Purkinje cell (primary cell): ENCODE data around the gene DLD. TPM values are rescaled to one million over a fixed set of nuclear protein-coding genes. Genes with fewer than 3 reads are reported as not detected.

Experiments used
- polyA plus RNA-seq: library from polyadenylated mRNA; unstranded; fragments of >200 nt; fragmentation: Nextera tagmentation; gene quantifications from 2 replicates; pipeline ENCODE4 v1.2.1, GENCODE V29; 2014

Gene DLD, protein sequence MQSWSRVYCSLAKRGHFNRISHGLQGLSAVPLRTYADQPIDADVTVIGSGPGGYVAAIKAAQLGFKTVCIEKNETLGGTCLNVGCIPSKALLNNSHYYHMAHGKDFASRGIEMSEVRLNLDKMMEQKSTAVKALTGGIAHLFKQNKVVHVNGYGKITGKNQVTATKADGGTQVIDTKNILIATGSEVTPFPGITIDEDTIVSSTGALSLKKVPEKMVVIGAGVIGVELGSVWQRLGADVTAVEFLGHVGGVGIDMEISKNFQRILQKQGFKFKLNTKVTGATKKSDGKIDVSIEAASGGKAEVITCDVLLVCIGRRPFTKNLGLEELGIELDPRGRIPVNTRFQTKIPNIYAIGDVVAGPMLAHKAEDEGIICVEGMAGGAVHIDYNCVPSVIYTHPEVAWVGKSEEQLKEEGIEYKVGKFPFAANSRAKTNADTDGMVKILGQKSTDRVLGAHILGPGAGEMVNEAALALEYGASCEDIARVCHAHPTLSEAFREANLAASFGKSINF
- 165 and 232 TPM in 2 replicates for polyA plus RNA-seq

DNA sequence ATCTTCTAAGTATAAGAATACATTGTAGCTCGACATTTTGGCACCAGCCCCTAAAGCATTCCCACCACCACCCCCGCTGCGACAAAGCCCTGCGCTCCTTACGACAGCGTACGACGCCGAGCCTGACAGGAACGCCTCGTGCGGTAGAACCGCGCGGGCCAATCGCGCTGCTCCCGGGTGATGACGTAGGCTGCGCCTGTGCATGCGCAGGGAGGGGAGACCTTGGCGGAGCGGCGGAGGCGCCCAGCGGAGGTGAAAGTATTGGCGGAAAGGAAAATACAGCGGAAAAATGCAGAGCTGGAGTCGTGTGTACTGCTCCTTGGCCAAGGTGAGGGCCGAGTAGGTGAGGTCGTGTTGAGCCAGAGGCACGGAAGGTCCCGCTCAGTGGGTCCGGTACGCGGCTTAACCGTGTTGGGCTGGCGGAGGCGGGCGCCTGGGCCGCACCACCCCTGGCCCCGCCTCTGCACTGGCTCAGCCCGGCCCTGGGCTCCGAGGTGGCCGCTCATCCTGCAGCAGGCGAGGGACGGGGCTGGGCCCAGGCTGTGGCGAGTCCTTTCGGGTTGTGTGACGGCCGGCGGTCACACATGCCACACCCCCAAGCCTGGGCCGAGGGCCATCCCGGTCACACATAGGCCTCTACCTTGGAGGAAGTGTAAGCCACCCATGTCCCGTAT lies at the start of gene DLD:
Gene DLD, plus strand, starts transcription at position 222 of the 674 bp plus-strand sequence. Its CDS starts 68 bp downstream, at position 290.

Other genes starting within 250 kb of the DLD start
- gene SLC26A4, start 230.4 kb upstream of the DLD start, polyA plus RNA-seq: 0.05 TPM in 1 of 2 replicates, not detected in the other
- 13.7 and 17.2 TPM in 2 replicates for gene CBLL1, start 147.0 kb upstream of the DLD start, polyA plus RNA-seq
- gene SLC26A3, start 88.0 kb upstream of the DLD start, polyA plus RNA-seq: not detected in 2 replicates
- 28.9 and 42.0 TPM in 2 replicates for gene LAMB1, start 112.0 kb downstream of the DLD start, polyA plus RNA-seq
- not detected in 2 replicates for gene LAMB4, start 239.2 kb downstream of the DLD start, polyA plus RNA-seq